ENCODE results near the gene ZBTB32.
"Not testable (repeated sequence)": the region's sequence is repeated elsewhere in the genome, so short reads cannot be mapped to it uniquely, and the experiment has no call there.

Gene ZBTB32

GRCh38 chr19:35717665-35718344, 13.4 kb downstream of the ZBTB32 start, which contains the start of gene KMT2B:
KMT2B (plus strand) TSS chr19:35718003; CDS start chr19:35718019, 16 bp downstream.
- DNase-seq (ENCODE audit: low read depth) = no peak
- peak within 1 kb of the TSS; percentile 84 for H3K4me3 ChIP-seq (ENCODE audit: low read depth, low read length)

GRCh38 chr19:35718345-35719041, 14.1 kb downstream of the ZBTB32 start:
- H3K4me3 ChIP-seq (ENCODE audit: low read depth, low read length) = peak overlapping the region; percentile 72
- DNase-seq (ENCODE audit: low read depth) = no peak

GRCh38 chr19:35719402-35720162, 15.2 kb downstream of the ZBTB32 start:
- DNase-seq (ENCODE audit: low read depth) = no peak
- peak overlapping the region; percentile 72 for H3K4me3 ChIP-seq (ENCODE audit: low read depth, low read length)

DNA sequence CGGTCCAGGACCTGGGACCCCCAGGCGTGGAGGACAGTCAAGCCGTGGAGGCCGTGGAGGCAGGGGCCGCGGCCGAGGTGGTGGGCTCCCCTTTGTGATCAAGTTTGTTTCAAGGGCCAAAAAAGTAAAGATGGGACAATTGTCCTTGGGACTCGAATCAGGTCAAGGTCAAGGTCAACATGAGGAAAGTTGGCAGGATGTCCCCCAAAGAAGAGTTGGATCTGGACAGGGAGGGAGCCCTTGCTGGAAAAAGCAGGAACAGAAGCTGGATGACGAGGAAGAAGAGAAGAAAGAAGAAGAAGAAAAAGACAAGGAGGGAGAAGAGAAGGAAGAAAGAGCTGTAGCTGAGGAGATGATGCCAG, 15.8 kb downstream of the ZBTB32 start:
- DNase-seq (ENCODE audit: low read depth) = no peak
- no peak overlapping the region for H3K4me3 ChIP-seq (ENCODE audit: low read depth, low read length)

GRCh38 chr19:35720648-35721047, 16.3 kb downstream of the ZBTB32 start:
- DNase-seq (ENCODE audit: low read depth) = no peak
- H3K4me3 ChIP-seq (ENCODE audit: low read depth, low read length) = no peak overlapping the region

GRCh38 chr19:35721374-35721773, 17.0 kb downstream of the ZBTB32 start:
- DNase-seq (ENCODE audit: low read depth) = no peak
- no peak overlapping the region for H3K4me3 ChIP-seq (ENCODE audit: low read depth, low read length)

- H3K4me3 ChIP-seq (ENCODE audit: low read depth, low read length) = no peak overlapping the region
- DNase-seq (ENCODE audit: low read depth) = no peak
Observed at GRCh38 chr19:35722461-35722860, 18.1 kb downstream of the ZBTB32 start.

GRCh38 chr19:35722897-35723296, 18.5 kb downstream of the ZBTB32 start:
- no peak for DNase-seq (ENCODE audit: low read depth)
- no peak overlapping the region for H3K4me3 ChIP-seq (ENCODE audit: low read depth, low read length)

DNA sequence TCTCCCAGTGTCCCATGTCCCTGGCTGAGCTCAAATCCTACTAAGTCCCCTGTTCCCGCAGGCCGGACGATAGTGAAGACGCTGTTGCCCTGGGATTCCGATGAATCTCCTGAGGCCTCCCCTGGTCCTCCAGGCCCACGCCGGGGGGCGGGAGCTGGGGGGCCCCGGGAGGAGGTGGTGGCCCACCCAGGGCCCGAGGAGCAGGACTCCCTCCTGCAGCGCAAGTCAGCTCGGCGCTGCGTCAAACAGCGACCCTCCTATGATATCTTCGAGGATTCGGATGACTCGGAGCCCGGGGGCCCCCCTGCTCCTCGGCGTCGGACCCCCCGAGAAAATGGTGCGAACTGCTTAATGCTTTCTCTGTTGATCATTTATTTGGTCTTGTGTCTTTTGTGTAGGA, 19.3 kb downstream of the ZBTB32 start:
- no peak overlapping the region for H3K4me3 ChIP-seq (ENCODE audit: low read depth, low read length)
- DNase-seq (ENCODE audit: low read depth) = no peak

DNA sequence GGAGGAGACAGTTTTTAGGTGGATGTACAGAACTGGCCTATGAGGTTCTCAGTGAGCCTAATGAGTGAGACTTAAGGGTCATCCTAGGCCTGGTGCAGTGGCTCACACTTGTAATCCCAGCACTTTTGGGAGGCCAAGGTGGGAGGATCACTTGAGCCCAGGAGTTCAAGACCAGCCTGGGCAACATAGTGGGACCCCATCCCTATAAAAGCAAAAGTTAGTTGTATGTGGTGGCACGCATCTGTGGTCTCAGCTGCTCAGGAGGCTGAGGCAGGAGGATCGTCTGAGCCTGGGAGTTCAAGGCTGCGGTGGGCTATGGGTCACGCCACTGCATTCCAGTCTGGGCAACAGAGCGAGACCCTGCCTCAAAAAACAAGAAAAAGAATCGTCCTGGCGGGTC, 19.8 kb downstream of the ZBTB32 start:
- H3K4me3 ChIP-seq (ENCODE audit: low read depth, low read length) = not testable (repeated sequence)

GRCh38 chr19:35724560-35724959, 20.2 kb downstream of the ZBTB32 start:
- no peak for DNase-seq (ENCODE audit: low read depth)
- H3K4me3 ChIP-seq (ENCODE audit: low read depth, low read length) = no peak overlapping the region

More for the DNA sequence above, 19.8 kb downstream of the ZBTB32 start:
- DNase-seq (ENCODE audit: low read depth) = not testable (repeated sequence)

DNA sequence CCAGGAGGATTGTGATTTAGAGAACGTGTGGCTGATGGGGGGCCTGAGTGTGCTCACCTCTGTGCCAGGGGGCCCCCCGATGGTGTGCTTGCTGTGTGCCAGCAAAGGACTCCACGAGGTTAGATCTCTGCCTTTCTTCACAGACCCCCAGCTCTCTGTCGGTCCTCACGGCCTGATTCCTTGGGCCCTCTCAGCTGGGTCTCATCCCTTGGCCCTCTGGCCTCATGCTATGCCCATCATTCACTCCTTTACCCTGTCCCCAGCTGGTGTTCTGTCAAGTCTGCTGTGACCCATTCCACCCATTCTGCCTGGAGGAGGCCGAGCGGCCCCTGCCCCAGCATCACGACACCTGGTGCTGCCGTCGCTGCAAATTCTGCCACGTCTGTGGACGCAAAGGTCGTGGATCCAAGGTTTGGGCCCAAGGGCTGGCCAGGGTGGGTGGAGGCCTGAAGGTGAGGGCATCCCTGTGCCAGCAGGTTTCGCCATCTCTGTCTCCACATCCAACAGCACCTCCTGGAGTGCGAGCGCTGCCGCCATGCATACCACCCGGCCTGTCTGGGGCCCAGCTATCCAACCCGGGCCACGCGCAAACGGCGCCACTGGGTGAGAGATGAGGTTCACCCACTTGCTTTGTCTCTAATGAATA, 21.0 kb downstream of the ZBTB32 start:
- no peak overlapping the region for H3K4me3 ChIP-seq (ENCODE audit: low read depth, low read length)
- DNase-seq (ENCODE audit: low read depth) = no peak

DNA sequence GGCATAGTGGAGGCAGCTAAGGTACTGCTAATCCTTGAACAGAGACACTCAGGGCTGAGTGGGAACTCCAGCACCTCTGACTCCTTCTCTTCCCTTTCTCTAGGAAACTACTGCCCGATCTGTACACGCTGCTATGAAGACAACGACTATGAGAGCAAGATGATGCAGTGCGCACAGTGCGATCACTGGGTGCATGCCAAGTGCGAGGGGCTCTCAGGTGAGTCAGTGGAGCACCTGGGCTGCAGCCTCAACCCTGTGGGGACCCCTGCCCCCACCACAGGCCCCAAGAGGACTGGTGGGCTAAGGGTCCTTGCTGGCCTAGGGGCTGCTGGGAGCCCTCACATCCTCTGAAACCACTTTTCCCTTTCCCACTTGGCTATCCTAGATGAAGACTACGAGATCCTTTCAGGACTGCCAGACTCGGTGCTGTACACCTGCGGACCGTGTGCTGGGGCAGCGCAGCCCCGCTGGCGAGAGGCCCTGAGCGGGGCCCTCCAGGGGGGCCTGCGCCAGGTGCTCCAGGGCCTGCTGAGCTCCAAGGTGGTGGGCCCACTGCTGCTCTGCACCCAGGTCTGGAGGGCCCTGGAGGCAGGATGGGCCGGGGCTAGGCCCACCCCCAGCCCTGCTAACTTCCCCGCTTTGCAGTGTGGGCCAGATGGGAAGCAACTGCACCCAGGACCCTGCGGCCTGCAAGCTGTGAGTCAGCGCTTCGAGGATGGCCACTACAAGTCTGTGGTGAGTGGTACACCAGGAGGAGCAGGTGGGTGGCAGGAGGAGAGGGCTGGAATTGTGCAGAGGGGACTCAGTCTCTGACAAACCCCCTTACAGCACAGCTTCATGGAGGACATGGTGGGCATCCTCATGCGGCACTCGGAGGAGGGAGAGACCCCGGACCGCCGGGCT, 22.9 kb downstream of the ZBTB32 start:
- no peak overlapping the region for H3K4me3 ChIP-seq (ENCODE audit: low read depth, low read length)
- DNase-seq (ENCODE audit: low read depth) = no peak

DNA sequence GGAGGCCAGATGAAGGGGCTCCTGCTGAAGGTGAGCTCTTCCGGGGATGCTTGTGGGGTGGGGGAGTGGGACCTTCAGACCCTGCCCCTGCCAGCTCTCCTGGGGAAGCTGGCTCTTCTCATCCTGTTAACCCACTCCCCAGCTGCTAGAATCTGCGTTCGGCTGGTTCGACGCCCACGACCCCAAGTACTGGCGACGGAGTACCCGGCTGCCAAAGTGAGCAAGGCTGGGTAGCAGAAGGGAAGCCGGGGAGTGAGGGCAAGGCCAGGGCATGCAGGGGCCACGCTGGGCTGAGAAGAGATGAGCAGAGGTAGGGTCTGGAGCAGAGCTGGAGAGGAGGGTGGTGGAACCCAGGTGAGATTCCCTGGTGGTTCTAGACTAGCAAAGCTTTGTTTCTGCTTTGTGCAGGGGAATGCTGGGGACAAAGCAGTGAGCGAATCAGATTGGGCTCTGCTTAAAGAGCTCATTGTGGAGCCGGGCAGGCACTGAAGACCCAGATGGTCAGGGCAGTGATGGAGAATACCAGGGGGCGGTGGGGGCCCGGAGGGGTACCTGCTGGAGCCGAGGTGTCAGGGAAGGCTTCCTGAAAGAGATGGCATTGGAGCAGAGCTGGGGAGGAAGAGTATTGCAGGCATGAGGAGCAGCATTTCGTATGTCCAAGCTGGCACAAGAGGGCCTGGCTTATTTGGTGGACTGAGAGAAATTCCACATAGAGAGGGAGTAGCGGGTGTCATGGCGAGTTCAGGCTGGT, 23.8 kb downstream of the ZBTB32 start:
- no peak overlapping the region for H3K4me3 ChIP-seq (ENCODE audit: low read depth, low read length)
- no peak for DNase-seq (ENCODE audit: low read depth)

DNA sequence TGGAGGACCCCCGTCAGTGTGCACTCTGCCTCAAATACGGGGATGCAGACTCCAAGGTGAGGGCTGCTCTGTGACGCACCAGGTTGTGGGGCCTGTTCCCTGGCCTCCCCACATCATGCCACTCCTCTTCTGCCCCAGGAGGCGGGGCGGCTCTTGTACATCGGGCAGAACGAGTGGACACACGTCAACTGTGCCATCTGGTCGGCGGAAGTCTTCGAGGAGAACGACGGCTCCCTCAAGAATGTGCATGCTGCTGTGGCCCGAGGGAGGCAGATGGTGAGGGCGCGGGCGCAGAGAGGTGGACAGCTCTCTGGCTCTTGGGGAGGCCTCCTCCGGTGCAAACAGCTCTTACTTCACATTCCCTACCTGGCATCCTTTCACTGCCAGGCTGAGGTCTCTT, 24.7 kb downstream of the ZBTB32 start:
- no peak overlapping the region for H3K4me3 ChIP-seq (ENCODE audit: low read depth, low read length)

DNA sequence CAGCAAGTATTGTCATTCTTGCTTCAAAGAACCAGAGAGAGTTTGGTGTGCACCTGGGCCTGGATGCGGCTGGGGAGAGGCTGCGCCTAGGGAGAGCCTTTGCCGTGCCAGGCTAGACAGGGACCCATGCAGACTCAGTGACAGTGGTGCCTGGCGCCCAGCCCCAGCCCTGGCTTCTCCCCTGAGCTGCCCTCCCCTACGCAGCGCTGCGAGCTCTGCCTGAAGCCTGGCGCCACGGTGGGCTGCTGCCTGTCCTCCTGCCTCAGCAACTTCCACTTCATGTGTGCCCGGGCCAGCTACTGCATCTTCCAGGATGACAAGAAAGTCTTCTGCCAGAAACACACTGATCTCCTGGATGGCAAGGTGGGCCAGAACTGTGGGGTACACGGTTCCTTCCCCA, 25.4 kb downstream of the ZBTB32 start:
- no peak overlapping the region for H3K4me3 ChIP-seq (ENCODE audit: low read depth, low read length)
- no peak for DNase-seq (ENCODE audit: low read depth)

More for the DNA sequence above, 24.7 kb downstream of the ZBTB32 start:
- no peak for DNase-seq (ENCODE audit: low read depth)

GRCh38 chr19:35730326-35730725, 26.0 kb downstream of the ZBTB32 start:
- DNase-seq (ENCODE audit: low read depth) = no peak
- no peak overlapping the region for H3K4me3 ChIP-seq (ENCODE audit: low read depth, low read length)

- H3K4me3 ChIP-seq (ENCODE audit: low read depth, low read length) = no peak overlapping the region
- no peak for DNase-seq (ENCODE audit: low read depth)
Observed at GRCh38 chr19:35731353-35731752, 27.0 kb downstream of the ZBTB32 start.

Data from skeletal muscle cell (primary cell).